Measurements from ENCODE around the gene UST.
"Not testable (repeated sequence)": the region's sequence is repeated elsewhere in the genome, so short reads cannot be mapped to it uniquely, and the experiment has no call there.

The UST gene

GRCh38 chr6:149087898-149088297 is 341.1 kb downstream of the UST start:
- no peak for DNase-seq (ENCODE audit: low read depth)

DNA sequence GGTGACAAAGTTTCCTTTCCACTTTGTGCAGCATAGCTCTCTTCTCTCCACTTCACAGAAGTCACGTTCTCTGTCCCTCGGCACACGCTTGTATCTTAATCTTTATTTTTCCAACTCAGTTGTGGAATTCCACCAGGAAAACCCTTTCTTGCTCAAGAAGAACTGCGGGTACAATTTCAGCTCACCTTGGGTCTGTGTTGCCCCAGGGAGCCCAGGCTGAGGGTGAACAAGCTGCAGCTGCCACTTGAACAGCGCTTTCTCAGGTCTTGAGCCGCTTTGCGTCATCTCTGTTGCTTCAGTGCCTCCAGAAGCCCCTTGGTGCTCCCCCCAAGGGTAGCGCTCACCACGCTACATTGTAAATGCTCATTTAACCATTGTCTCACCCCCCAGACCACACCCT is 341.5 kb downstream of the UST start:
- no peak for DNase-seq (ENCODE audit: low read depth)

DNA sequence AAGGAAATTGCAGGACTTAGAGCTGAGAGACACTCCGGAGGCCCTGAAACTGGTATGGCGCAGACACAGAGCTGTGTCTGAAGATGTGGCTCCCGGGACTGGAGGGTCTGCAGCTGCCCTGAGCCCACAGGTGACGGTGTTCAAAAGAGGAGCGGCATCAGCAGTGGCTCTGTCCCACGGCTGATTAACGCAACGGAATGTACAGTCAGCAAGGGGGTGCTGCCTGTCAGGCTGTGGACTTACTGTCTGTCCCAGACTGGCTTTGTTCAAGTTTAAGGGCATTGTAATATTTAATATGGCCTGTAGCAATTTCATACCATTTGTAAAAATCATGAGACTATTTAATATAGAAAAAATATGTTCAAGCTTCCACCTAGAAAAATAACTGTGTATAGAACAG is 342.7 kb downstream of the UST start:
- no peak for DNase-seq (ENCODE audit: low read depth)

GRCh38 chr6:149090937-149091336 is 344.1 kb downstream of the UST start:
- DNase-seq (ENCODE audit: low read depth), result no peak

DNA sequence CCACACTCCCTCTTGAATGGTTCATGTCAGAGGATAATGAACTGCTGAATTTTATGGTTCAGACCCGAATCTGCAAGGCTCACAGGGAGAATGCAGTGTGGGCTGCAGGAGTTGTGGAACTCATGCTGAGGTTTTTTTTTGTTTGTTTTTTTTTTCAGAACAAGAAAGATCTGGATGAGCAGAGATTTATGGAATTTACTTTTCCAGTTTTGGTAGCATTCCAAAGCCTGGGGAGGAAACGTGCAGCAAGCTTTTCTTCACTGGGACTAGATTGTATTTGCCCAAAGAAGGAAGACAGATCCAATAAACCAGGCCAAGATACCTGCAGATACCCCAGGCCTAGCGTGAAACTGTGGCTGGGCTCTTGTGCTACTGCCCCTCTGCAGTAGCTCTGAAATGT is 346.8 kb downstream of the UST start:
- peak; percentile 58 for DNase-seq (ENCODE audit: low read depth)

- no peak for DNase-seq (ENCODE audit: low read depth)
These were observed 347.3 kb downstream of the UST start for GRCh38 chr6:149094156-149094555.

- peak; percentile 51 for DNase-seq (ENCODE audit: low read depth)
These were observed 348.1 kb downstream of the UST start for GRCh38 chr6:149094934-149095351.

DNA sequence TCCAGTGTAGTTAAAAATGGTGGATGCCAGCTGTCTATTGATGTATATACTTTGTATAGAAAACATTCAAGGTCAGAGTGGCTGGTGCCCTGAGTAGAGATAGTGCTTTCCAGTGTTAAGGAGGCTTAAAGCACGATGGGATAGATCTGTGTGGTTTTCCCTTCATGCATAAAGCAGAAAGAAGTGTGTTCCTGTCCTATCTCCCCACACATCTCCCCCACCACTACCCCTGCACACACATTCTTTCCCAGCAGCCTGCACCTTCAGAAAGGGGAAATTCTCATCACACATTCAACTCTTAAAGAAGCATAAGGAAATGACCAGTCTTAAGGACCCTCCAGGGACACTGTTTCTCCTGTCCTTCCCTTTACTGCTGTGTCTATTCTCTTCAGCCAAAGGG is 349.0 kb downstream of the UST start:
- DNase-seq (ENCODE audit: low read depth), result no peak

DNA sequence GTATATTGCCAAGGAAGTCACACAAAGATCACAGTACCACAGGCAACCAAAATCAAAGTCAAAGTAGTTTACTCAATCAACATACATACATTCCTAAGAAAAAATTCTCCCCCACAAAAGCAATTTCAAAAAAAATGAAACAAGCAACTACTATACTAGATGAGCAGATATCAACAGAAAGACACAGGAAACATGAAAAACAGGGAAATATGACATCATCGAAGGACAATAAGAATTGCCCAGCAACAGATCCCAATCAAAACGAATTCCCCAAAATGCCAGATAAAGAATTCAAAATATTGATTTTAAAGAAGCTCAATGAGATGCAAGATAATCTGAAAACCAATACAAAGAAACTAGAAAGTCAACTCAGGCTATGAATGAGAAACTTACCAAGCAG is 351.0 kb downstream of the UST start:
- DNase-seq (ENCODE audit: low read depth), result no peak

DNA sequence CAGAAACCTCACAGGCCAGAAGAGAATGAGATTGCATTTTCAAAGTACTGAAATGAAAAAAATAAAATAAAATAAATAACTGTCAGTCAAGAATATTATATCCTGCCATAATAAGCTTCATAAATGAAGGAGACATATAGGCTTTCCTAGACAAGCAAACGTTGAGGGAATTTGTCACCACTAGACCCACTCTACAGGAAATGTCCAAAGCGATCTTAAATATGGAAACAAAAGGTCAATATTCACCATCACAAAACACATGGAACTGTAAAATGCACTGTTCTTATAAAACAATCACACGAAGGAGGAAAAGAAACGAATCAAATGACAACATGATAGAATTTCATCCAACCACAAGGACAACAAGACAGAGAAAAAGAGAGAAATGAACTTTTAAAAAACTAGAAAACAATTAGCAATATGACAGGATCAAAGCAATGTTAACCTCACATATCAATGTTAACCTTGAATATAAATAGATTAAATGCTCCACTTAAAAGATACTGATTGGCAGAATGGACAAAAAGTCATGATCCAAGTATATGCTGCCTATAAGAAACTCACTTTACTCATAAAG is 352.0 kb downstream of the UST start:
- no peak for DNase-seq (ENCODE audit: low read depth)

DNA sequence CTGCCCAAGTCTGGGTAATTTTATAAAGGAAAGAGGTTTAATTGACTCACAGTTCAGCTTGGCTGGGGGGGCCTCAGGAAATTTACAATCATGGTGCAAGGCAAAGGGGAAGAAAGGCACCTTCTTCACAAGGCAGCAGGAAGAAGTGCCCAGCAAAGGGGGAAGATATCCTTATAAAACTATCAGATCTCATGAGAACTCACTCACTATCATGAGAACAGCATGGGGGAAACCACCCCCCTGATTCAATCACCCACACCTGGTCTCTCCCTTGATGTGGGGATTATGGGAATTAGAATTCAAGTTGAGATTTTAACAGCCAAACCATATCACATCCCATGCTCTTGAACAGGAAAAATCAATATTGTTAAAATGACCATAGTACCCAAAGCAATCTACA is 355.5 kb downstream of the UST start:
- DNase-seq (ENCODE audit: low read depth), result no peak

DNA sequence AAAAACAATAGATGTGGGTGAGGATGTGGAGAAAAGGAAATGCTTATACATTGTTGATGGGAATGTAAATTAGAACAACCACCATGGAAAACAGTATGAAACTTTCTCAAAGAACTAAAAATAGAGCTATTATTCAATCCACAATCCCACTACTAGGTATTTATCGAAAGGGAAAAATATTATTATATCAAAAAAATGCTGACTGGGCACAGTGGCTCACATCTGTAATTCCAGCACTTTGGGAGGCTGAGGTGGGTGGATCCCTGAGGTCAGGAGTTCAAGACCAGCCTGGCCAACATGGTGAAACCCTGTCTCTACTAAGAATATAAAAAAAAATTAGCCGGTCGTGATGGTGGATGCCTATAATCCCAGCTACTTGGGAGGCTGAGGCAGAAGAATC is 357.1 kb downstream of the UST start:
- not testable (repeated sequence) for DNase-seq (ENCODE audit: low read depth)

GRCh38 chr6:149107520-149107919 is 360.7 kb downstream of the UST start:
- DNase-seq (ENCODE audit: low read depth), result no peak

- DNase-seq (ENCODE audit: low read depth), result peak; percentile 24
These were observed 361.4 kb downstream of the UST start for GRCh38 chr6:149108038-149108748.

- DNase-seq (ENCODE audit: low read depth), result no peak
These were observed 361.9 kb downstream of the UST start for GRCh38 chr6:149108749-149109100.

DNA sequence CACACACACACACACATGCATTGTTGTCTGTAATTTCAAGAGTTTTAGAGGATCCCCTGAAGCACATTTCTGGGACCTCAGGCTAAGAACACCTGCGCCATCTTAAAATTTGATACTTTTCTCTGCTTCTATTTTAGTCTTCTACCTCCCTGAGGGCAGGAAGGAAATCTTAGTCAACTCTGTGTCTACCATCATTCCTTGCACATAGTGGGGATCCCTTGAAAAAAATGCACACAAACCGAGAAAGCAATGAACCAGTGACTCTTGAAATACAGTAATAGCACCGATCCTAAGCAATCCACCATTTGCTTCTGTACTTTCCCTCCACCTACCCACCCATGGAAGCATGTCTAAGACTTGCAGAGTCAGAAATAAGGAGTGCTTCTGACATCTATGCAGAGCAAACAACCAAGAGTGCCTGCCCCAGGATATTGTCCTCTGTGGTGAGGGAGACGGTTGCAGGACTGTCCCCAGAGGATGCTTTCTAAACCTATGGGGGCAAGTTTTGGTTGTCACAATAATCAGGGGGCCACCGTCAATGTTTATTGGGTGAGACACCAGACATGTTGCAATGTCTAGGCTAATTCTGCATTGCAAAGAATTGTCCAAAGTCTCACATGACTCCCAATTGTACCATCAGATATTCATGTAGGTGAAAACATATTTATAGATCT is 362.7 kb downstream of the UST start:
- no peak for DNase-seq (ENCODE audit: low read depth)

GRCh38 chr6:149111556-149112115 is 364.8 kb downstream of the UST start:
- no peak for DNase-seq (ENCODE audit: low read depth)

DNA sequence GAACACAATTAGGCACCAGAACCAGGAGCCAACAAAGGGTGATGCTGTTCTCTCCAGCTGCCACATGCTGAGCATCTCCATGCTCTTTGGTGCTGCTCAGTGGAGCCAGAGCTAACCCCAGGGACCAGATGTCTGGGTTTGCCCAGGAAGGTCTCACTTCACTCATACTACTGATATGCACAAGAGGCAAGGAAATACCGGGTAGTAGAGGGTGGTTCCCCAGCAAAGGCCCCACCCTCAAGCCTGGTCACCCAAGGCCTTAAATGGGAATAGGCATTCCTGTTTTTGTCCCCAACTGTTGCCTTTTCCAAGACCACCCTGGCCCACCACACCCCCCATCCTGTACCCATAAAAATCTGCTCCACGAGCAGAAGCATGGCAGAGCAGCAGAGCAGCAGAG is 366.1 kb downstream of the UST start:
- DNase-seq (ENCODE audit: low read depth), result no peak

GRCh38 chr6:149114167-149114566 is 367.3 kb downstream of the UST start:
- no peak for DNase-seq (ENCODE audit: low read depth)

GRCh38 chr6:149118737-149119653 is 372.2 kb downstream of the UST start:
- DNase-seq (ENCODE audit: low read depth), result no peak

GRCh38 chr6:149122850-149123821 is 376.3 kb downstream of the UST start:
- no peak for DNase-seq (ENCODE audit: low read depth)
